ENCODE data around the gene RHEB.

GRCh38 chr7:151508991-151509390 lies 10.7 kb downstream of the RHEB start:
- TF ChIP-seq ZFP30 (CRISPR knock-in tag; IDR thresholded peaks at IDR 0.05) (no peak), PATZ1 (CRISPR knock-in tag; IDR thresholded peaks at IDR 0.05; ENCODE audit: borderline replicate concordance) (no peak), CREB5 (CRISPR knock-in tag; IDR thresholded peaks at IDR 0.05; ENCODE audit: low read depth) (no peak), BACH2 (CRISPR knock-in tag; IDR thresholded peaks at IDR 0.05; ENCODE audit: borderline replicate concordance) (no peak), ZFP3 (CRISPR knock-in tag; IDR thresholded peaks at IDR 0.05) (no peak)
